Measurements from ENCODE around the gene DUSP22.
A peak's percentile ranks its signal among the peaks of the same experiment; 100 is the strongest.

The DUSP22 gene

DNA sequence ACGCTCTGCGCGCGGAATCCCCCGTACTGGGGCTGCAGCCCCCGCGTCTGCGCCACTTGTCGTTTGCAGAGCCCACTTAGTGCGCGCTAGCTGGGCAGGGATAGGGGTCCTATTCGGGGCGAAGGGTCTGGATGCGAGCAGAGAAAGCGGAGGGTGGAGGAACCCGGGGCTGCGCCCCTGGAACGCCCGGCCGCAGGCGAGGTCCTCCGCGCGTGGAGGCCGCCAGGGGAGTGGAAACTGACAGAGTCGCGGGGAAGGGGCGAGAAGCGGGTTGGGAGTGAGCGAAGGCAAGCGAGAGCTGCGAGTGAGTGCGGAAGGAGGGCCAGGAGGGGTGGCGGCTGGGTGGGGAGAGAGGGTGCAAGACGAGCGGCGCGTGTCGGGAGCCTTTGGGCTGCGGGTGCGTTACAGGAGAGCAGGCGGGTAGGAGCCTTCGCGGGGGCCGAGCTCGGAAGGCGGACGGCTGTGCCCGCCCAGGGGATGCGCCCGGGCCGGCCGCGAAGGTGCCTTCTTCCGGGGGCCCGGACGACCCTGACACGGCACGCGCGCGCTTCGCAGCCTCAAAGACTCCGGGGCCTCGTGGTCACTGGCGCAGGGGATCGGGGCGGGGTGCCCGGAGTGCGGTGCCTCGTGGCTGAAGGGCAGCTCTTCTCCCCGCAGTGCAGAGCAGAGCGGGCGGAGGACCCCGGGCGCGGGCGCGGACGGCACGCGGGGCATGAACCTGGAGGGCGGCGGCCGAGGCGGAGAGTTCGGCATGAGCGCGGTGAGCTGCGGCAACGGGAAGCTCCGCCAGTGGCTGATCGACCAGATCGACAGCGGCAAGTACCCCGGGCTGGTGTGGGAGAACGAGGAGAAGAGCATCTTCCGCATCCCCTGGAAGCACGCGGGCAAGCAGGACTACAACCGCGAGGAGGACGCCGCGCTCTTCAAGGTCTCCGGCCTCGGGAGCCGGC lies 100.4 kb downstream of the DUSP22 start:
- DNase-seq (ENCODE audit: low read depth in 2 of 3, low spot score in 1 of 3): no peak

DNA sequence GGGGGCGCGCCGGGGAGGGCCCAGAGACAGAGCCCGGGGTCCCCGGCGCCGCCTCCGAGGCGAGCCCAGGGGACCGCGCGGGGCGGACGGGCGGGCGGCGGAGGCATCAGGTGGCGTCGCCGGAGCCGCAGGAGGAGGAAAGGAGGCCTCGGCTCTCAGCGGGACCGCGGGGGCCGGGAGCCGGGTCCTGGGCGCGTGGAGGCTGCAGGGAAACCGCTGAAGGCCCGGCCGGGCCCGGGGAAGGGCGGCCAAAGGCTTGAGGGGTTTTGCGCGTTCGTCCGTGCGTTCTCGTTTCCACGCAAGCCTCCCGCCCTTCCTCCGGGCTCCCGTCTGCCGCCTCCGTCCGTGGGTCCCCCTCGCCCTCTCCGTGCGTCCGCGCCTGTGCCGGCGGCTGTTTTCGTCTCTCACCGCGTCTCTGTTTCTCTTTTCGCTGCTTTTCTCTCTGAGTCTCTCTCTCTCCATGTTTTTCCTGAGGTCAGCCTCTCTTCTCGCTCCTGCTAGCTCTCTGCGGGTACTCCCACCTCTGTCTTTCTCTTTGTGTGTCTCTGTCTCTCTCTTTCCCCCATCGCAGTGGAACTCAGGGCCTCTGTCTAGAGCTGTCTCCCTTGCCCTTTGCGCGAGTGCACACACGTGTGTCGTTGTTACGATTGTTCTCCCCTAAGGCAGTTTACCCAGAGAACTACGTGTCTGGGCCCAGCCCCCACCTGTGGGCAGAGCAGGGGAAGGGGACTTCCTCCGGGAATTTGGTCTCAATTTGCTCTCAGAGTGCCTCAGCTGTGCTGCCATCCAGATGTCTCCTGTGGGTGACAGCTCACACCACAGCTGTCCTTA lies 101.3 kb downstream of the DUSP22 start:
- peak in 1 of 3 donors; percentile 47 for DNase-seq (ENCODE audit: low read depth in 2 of 3, low spot score in 1 of 3)

DNA sequence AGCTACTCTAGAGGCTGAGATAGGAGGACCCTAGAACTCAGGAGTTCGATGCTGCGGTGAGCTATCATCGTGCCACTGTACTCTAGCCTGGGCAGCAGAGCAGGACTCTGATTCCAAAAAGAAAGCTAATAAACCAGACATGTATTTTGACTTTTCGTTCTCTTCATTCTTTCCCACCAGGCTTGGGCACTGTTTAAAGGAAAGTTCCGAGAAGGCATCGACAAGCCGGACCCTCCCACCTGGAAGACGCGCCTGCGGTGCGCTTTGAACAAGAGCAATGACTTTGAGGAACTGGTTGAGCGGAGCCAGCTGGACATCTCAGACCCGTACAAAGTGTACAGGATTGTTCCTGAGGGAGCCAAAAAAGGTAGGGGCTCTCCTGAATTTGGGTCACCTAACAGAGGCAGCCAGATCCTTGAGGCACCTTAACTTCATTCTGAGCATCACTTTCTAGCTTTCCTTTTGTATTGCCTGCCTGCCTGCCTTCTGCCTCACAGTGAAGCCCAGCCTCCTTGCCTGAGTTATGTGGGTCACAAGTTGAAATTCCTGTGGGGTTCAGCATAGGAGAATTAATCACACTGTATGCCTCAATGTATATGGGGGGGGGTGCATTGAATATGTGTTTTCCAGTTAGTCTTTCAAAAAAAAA lies 102.5 kb downstream of the DUSP22 start:
- DNase-seq (ENCODE audit: low read depth in 2 of 3, low spot score in 1 of 3): no peak

DNA sequence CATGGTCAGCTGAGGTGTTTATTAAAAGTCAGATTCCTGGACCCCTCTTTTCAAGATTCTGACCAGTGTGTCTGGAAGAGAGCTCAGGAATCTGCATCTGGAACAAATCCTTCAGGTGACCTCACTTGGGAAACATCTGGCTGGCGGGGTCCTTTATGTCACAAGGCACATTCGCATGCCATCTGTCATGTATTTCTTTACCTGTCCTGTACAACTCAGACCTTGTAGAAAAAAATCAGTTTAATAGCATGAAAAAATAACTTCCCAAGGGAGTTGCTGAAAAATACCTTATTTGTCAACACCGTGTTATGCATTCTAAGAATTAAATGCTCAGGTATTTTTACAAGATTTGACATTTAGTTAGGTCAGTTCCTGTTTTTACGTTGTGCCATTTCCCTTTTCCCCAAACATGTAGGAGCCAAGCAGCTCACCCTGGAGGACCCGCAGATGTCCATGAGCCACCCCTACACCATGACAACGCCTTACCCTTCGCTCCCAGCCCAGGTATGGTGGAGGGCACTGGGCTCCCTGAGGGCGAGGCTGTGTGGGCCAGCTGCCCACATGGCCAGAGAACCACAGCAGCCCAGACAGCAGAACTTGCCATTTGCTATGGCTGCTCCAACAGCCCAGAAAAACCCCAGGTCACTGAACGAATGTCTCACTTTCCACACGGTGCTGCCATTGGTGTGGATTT lies 103.3 kb downstream of the DUSP22 start:
- no peak for DNase-seq (ENCODE audit: low read depth in 2 of 3, low spot score in 1 of 3)

DNA sequence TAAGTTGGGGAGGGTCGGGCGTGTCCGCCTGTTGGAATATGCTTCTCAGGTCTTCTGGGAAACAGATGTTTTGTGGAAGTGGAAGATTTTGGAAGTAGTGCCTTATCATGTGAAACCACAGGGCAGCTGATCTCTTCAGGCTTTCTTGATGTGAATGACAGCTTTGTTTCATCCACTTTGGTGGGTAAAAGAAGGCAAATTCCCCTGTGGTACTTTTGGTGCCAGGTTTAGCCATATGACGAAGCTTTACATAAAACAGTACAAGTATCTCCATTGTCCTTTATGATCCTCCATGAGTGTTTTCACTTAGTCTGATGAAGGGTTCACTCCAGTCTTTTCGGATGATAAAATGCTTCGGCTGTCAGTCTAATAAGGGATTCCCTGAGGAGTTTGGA lies 103.8 kb downstream of the DUSP22 start:
- DNase-seq (ENCODE audit: low read depth in 2 of 3, low spot score in 1 of 3): no peak

DNA sequence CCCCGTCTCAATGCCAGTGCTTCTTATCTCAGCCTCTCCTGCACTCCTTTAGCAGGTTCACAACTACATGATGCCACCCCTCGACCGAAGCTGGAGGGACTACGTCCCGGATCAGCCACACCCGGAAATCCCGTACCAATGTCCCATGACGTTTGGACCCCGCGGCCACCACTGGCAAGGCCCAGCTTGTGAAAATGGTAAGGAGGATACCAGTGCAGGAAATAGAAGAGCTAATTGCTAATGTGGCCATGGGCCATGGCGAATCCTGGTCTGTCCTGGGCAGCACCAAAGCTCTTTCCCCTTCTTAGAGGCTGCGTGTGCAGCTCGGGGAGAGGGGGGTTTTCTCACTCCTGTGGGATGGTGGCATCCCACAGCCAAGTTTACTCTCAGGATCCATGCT lies 104.8 kb downstream of the DUSP22 start:
- no peak for DNase-seq (ENCODE audit: low read depth in 2 of 3, low spot score in 1 of 3)

DNA sequence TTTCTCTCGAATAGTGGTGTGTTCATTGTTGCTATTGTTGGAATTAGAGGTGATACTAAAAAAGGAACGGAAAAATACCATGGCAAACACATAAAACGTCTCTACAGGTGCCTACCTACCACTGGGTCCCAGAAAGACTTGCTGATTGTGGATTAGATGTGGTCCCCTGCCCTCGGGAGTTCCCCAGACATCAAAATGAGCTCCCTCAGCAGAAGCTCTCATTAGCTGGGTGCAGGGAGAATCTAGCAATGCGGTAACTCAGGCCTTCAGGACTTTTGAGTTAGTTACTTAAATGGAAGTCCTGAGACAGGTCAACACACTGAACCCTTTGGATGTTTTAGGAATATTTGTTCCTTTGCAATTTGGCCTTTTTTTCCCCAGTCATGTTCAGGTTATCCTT lies 105.3 kb downstream of the DUSP22 start:
- DNase-seq (ENCODE audit: low read depth in 2 of 3, low spot score in 1 of 3): no peak

DNA sequence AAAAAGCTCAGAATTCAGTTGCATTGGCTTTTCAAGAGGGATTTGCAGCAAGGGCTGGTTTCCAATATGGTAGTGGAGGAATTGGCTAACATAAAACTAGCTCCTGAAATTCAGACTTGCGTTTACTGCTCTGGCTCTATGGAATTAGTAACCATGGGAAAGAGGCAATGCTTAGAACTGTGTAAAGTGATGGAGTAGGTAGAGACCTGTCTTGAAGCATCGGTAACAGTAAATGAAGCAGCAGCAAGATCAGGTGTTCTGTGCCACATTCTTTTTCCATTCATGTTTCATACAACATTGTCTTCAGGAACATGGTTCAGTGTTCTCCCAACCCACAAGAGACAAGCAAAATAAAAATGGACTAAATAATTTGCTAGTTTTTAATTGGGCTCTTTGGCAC lies 105.8 kb downstream of the DUSP22 start:
- no peak for DNase-seq (ENCODE audit: low read depth in 2 of 3, low spot score in 1 of 3)

DNA sequence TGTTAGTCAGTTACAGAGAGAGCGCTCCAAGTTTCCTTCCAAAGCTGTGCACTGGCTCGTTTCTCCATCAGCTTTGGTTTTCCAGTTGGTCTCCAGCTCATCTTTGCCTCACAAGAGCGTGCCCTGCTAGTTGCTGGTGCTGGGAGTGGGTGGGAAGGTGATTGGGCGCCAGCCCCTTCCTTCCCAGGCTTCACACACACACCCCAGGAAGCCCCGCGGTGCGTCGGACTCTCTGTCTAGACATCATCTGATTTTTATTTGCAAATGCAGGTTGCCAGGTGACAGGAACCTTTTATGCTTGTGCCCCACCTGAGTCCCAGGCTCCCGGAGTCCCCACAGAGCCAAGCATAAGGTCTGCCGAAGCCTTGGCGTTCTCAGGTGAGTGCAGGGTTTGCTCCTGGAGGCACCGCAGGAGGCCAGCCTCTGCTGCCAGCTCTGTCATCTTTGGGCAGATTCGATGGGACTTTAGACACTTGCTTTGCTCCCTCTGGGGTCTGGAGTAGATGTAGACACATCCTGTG lies 106.3 kb downstream of the DUSP22 start:
- DNase-seq (ENCODE audit: low read depth in 2 of 3, low spot score in 1 of 3): no peak

DNA sequence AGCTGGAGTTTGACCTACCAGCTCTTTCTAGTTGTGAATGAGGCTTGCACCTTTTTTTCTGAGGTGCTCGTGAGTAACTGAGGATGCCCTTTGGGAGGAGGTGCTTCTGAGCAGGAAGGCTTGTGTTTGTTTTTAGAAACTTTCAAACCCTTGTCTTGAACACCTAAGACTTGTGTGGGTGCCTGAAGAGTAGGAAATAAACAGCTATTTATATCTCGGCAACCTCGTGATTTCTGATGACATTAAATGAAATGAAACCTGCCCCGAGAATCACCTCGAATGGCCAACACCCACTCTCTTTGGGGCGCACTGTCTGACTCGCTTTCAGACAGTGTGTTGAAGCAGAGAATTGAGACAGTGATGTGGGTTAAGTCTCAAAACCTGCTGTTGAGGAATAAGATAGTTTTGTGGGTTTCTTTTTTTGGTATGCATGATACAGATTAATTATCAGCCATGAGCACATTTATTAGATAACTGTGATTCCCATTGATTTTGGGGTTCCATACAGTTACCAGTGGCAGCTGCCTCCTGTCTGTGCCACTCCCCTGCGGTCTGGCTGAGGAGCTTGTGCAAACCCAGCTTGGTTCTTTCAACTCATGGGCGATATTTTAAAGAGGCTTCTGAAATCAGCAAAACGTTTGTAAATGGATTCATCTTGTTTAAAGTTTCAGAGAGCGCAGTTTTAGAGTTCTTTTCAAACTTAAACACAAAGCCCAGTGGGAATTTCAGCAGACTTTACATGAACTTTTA lies 107.7 kb downstream of the DUSP22 start:
- no peak for DNase-seq (ENCODE audit: low read depth in 2 of 3, low spot score in 1 of 3)

DNA sequence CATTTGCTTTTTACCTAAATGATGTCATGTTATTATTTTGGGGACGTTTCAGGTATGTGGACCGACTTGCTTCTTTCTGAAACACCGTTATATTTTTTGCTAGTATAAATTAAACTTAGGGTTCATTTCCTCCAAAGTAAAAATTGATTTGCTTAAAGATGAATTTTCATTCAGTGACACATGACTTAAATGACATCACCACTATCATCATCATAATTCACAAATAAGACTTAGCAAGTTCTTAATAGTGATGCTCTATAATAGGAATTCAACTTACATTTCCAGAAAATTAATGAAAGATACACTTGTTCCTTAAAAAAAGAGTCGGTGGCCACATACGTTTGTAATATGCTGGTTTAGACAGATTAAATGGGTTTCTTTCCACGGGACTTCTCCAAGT lies 108.5 kb downstream of the DUSP22 start:
- no peak for DNase-seq (ENCODE audit: low read depth in 2 of 3, low spot score in 1 of 3)
